AG04450 (cell line): ENCODE measurements around the gene NRL. TPM values are rescaled to one million over a fixed set of nuclear protein-coding genes. Genes with fewer than 3 reads are reported as not detected.

ENCODE experiments used
- CTCF ChIA-PET: fragments of 300-600, 350-600 bp; formaldehyde crosslinking; extraction: SDS; loops from one replicate; lab custom pipeline; 2022; ENCODE audit warnings: antibody characterized with exemption, inconsistent platforms; lab: Charles Lee
- POLR2A ChIA-PET: fragments of 350-600 bp; formaldehyde crosslinking; extraction: SDS; loops from one replicate; lab custom pipeline; 2021; ENCODE audit warnings: antibody characterized with exemption, inconsistent platforms; lab: Yijun Ruan, JAX
- DNase-seq: peaks from one replicate; pipeline ENCODE4 v3.0.0-alpha.2; 2011; ENCODE audit warnings: low read depth, low spot score
- H3K27ac ChIP-seq: one replicate; pipeline ENCODE4 v1.5.1; 2012; ENCODE audit warnings: low read depth, low read length, control low read depth
- H3K27me3 ChIP-seq: one replicate; pipeline ENCODE4 v1.6.0; 2012; ENCODE audit warnings: low read length; ENCODE audit not compliant: control insufficient read depth, insufficient read depth
- H3K4me3 ChIP-seq: 2 replicates; pipeline ENCODE4 v1.5.1; 2011; ENCODE audit warnings: mild to moderate bottlenecking, low read depth, low read length, control low read depth
- H3K9me3 ChIP-seq: 2 replicates; pipeline ENCODE4 v1.5.1; 2012; ENCODE audit warnings: low read length; ENCODE audit not compliant: control insufficient read depth, insufficient read depth
- polyA plus RNA-seq: library from polyadenylated mRNA; depleted of rRNA; stranded (reverse); fragments of >200 nt; gene quantifications from 2 replicates; pipeline ENCODE4 v1.2.3, GENCODE V29; 2011
- TF ChIP-seq, protein P1 (sequence below): IDR thresholded peaks from 2 replicates; pipeline ENCODE4 v1.5.1; 2011; ENCODE audit warnings: low read depth, low read length, control low read depth, inconsistent platforms

Gene NRL
- polyA plus RNA-seq, 1 experiment: 0.41 TPM

DNA sequence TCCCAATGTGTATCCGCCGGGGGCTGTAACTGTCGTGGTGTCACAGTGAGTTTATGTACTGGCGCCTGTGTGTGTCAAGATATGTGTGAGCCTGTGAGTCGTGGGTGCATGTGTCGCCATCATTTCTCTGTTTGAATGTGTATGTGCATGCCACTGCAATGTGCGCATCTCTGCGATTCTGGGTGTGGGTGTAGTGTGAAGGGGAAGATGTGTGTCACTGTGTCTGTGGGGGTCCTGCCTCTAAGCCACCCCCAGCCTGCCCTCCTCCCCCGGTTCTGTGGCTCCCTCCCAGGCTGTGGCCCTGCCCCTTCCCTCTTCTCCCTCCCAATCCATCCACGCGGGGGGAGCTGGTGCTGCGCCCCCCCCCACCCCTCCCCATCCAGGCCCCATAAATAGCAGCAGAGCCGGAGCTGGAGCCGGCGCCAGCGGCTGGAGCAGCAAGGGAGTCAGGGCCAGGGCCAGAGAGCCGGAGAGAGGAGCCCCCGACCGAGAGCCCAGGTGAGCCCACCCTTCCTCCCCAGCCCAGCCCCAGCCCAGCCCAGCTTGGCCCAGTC, 43.5 kb downstream of the NRL start, which contains the start of gene CPNE6:
TSS of gene CPNE6 (plus strand) at position 419 of the 554 bp plus-strand sequence. CDS start 1,375 bp downstream, outside the sequence.
- Histone ChIP-seq H3K27ac (no peak within 1 kb of the TSS), H3K9me3 (no peaks in the 10 kb centered on the region), H3K4me3 (no peak within 1 kb of the TSS), H3K27me3 (peaks cover 56% of the 10 kb centered on the region)
- TF ChIP-seq, protein P1, sequence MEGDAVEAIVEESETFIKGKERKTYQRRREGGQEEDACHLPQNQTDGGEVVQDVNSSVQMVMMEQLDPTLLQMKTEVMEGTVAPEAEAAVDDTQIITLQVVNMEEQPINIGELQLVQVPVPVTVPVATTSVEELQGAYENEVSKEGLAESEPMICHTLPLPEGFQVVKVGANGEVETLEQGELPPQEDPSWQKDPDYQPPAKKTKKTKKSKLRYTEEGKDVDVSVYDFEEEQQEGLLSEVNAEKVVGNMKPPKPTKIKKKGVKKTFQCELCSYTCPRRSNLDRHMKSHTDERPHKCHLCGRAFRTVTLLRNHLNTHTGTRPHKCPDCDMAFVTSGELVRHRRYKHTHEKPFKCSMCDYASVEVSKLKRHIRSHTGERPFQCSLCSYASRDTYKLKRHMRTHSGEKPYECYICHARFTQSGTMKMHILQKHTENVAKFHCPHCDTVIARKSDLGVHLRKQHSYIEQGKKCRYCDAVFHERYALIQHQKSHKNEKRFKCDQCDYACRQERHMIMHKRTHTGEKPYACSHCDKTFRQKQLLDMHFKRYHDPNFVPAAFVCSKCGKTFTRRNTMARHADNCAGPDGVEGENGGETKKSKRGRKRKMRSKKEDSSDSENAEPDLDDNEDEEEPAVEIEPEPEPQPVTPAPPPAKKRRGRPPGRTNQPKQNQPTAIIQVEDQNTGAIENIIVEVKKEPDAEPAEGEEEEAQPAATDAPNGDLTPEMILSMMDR: no peak
- DNase-seq: no peak
- ChIA-PET CTCF (interaction anchor here (1.4 kb wide), 1 partner anchor 19 kb away, joined by 5 read pairs; no protein-coding TSS in a partner anchor), POLR2A (no interaction called here)

DNA sequence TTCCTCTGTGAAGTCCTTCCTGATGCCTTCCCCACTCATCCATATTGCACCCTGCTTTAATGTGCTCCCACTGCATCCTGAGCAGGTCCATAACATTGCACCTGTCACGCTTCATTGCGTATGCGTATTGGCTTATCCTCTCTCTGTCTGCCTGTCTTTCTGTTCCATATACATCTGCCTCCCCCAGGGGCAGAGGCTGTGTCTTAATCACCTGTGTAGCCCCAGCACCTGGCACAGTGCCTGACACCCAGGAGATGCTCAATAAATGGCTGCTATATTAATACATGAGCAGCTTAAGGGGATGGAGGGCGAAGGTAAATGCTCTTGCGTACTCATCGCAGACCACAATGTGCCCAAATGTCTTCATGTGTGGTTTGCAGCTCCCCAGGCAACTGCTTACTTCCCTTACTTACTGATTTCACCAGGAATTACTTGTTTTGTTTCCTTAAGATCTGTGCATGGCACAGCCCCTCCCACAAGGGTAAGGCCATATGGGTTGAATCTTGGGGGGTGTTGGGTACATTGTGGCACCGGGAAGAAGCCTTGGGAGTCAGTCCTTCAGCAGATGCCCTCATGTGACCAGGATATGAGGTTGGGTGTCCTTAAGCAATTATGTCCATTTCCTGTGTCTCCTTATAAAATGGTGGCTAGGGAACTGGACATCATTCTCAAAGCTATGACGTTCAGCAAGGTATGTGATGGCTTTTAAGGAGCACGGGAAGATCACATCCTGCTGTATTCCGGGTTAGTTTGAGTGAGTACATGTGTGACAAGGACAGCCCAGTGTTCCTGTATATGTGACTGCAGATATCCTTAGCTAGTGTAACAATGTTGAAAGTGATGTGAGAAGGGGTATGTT, 44.2 kb downstream of the NRL start:
- no peak for DNase-seq
- POLR2A ChIA-PET: no interaction called here
- Histone ChIP-seq H3K4me3 (no peak overlapping the region), H3K27ac (no peak overlapping the region), H3K27me3 (peaks cover 55% of the 10 kb centered on the region), H3K9me3 (no peaks in the 10 kb centered on the region)
- TF ChIP-seq, protein P1: no peak
- CTCF ChIA-PET: no interaction called here

DNA sequence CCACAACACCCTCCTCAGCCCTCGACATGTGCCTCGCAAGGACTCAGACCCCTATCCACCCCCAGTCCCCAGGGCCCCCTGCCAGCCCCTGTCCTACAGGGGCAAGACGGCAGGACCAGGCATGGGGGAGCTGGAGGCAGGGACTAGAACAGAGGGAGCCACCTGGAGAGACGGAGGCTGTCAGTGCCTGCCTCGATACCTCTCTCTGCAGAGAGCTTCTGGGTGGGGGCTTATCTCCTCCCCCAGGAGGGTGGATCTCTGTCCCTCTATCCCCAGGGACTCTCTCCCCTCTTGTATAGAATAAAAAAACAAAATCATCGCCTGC, 45.4 kb downstream of the NRL start:
- DNase-seq: no peak
- POLR2A ChIA-PET: no interaction called here
- Histone ChIP-seq H3K9me3 (no peaks in the 10 kb centered on the region), H3K27ac (no peak overlapping the region), H3K27me3 (peaks cover 57% of the 10 kb centered on the region), H3K4me3 (no peak overlapping the region)
- CTCF ChIA-PET: no interaction called here
- TF ChIP-seq, protein P1: no peak

DNA sequence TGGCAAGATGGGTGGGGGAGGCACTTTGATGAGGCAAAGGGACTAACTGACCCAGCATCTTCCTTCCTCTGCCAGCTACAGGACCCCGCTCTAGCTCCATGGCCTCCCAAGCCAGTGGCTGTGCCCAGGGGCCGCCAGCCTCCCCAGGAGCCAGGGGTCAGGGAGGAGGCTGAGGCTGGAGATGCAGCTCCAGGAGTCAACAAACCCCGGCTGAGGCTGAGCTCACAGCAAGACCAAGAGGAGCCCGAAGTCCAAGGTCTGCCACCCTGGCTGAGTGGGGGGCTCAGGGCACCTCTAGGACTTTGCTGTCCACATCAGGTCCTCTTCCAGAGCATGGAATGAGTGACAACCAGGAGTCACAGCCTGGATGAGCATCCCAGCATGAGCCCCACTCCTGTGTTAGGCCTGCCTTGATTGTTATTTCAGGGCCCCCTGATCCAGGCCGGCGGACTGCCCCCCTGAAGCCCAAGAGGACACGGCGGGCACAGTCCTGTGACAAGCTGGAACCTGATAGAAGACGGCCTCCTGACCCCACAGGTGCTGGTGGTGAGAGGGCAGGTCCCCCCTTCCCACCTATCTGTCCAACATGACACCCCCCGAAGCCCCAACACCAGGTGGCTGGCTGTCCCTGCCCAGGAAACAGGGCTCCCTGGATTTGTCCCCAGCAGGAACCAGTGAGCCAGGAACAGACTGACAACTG, 45.9 kb downstream of the NRL start:
- peaks cover 58% of the 10 kb centered on the region for H3K27me3 ChIP-seq
- ChIA-PET CTCF (no interaction called here), POLR2A (no interaction called here)
- no peak overlapping the region for H3K27ac ChIP-seq
- DNase-seq: no peak
- H3K4me3 ChIP-seq: no peak overlapping the region
- TF ChIP-seq, protein P1: no peak
- H3K9me3 ChIP-seq: no peaks in the 10 kb centered on the region
